GM10266 (cell line): ENCODE data around the gene TRIOBP.

Experiments used
- DNase-seq: peaks from one replicate; pipeline ENCODE4 v3.0.0; 2012; ENCODE audit errors: extremely low spot score
- CTCF ChIP-seq: IDR thresholded peaks from 2 replicates; pipeline ENCODE4 v1.5.1; 2012; ENCODE audit warnings: mild to moderate bottlenecking, low read depth; ENCODE audit not compliant: control insufficient read depth, insufficient read depth; ENCODE audit errors: missing control alignments

TRIOBP gene

DNA sequence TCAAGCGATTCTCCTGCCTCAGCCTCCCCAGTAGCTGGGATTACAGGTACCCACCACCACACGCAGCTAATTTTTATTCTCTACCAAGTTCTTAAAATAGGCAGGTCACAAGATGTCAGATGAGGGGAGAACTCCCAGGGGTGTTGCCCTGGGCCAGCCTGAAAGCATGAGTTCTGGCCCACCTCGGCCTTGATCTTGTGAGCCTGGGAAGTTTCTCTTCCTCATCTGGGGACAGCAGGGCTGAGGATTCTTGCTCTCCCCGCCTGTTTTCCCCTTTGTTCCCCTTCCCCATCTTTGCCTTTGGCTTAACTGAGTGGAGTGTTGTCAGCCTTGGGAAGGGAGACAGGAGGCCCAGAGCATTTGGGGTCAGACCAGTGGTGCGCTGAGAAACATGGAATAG lies 34.8 kb upstream of the TRIOBP start:
- DNase-seq = no peak
- no peak for TF ChIP-seq CTCF

DNA sequence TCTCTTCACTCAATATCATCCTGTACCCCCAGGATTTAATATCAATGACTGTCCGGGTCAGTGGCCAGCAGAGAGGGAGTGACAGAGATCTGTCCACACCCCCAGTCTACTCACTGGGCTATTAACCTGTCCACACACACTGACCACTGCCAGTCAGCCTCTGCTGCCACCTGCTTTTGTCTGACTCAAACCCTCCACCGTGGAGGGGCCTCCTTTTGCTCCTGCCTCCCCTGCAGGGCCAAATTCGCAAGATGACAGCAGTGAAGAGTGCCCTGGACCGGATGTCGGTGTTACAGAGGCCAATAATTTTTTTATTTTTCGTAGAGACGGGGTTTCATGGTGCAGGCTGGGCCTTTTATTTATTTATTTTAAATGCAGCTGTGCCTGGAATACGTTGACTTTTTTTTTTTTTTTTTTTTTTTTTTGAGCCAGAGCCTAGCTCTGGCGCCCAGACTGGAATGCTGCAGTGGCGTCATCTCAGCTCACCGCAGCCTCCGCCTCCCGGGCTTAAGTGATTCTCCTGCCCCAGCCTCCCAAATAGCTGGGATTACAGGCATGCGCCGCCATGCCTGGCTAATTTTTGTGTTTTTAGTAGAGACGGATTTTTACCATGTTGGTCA lies 33.2 kb upstream of the TRIOBP start:
- TF ChIP-seq CTCF = no peak
- no peak for DNase-seq

- no peak for DNase-seq
- TF ChIP-seq CTCF = no peak
Observed at GRCh38 chr22:37664249-37665101, 32.4 kb upstream of the TRIOBP start.

DNA sequence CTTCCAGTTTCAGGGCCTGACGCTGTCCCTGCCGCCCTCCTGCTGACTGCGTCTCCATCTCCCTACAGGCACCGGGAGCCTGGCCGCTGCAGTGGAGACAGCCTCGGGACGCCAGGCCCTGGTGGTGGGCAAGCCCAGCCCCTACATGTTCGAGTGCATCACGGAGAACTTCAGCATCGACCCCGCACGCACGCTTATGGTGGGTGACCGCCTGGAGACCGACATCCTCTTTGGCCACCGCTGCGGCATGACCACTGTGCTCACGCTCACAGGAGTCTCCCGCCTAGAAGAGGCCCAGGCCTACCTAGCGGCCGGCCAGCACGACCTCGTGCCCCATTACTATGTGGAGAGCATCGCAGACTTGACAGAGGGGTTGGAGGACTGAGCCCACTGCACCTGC lies 31.4 kb upstream of the TRIOBP start:
- no peak for DNase-seq
- TF ChIP-seq CTCF = no peak

- DNase-seq = no peak
Observed at GRCh38 chr22:37669586-37669985, 27.3 kb upstream of the TRIOBP start.

DNA sequence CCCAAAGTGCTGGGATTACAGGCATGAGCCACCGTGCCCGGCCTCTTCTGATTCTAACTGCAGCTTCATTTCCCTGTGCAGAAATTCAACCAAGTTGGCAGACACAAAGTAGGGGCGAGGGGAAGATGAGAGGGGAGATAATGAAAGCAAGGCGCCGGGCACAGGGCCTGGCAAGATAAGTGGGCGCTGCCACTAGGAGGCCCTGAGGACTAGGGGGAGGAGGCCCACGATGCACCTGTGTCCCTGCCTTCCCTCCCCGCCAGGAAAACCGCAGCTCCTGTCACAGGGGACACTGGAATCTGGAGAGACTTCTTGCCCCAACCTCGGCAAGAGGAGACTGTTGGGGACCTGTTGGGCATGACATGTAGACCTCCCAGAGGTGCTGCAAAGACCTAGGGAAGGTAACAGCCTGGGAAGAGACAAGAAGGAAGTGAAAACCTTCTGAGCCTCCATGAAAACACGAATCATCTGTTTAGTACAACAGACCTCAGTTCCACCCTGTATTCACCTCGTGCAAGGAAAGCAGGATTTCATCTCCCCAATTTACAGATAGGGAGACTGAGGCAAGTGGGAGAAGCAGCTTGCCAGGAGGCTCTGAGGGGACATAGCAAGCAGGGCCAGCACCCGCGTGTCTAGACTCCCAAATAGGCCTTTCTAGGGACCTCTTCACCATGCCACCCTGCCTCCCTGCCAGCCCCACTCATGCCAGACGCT lies 24.5 kb upstream of the TRIOBP start:
- DNase-seq = no peak
- no peak for TF ChIP-seq CTCF

More at GRCh38 chr22:37669586-37669985, 27.3 kb upstream of the TRIOBP start:
- no peak for TF ChIP-seq CTCF
